ENCODE data around the gene TMTC2.

TMTC2 gene

GRCh38 chr12:82958966-82959365 lies 272.3 kb downstream of the TMTC2 start:
- no peak for DNase-seq (ENCODE audit: low read depth)
- no peak overlapping the region for H3K4me3 ChIP-seq (replicated peaks; ENCODE audit: low read depth, low read length)
- no peak for TF ChIP-seq CTCF (IDR thresholded peaks at IDR 0.05; ENCODE audit: low read length, missing control alignments)

GRCh38 chr12:82959821-82960220 lies 273.1 kb downstream of the TMTC2 start:
- no peak overlapping the region for H3K4me3 ChIP-seq (replicated peaks; ENCODE audit: low read depth, low read length)
- TF ChIP-seq CTCF (IDR thresholded peaks at IDR 0.05; ENCODE audit: low read length, missing control alignments) = no peak
- DNase-seq (ENCODE audit: low read depth) = no peak

GRCh38 chr12:82961835-82962234 lies 275.1 kb downstream of the TMTC2 start:
- TF ChIP-seq CTCF (IDR thresholded peaks at IDR 0.05; ENCODE audit: low read length, missing control alignments) = no peak

GRCh38 chr12:82963956-82964355 lies 277.2 kb downstream of the TMTC2 start:
- H3K4me3 ChIP-seq (replicated peaks; ENCODE audit: low read depth, low read length) = no peak overlapping the region
- no peak for DNase-seq (ENCODE audit: low read depth)
- no peak for TF ChIP-seq CTCF (IDR thresholded peaks at IDR 0.05; ENCODE audit: low read length, missing control alignments)

More at GRCh38 chr12:82961835-82962234, 275.1 kb downstream of the TMTC2 start:
- no peak overlapping the region for H3K4me3 ChIP-seq (replicated peaks; ENCODE audit: low read depth, low read length)
- no peak for DNase-seq (ENCODE audit: low read depth)

- no peak overlapping the region for H3K4me3 ChIP-seq (replicated peaks; ENCODE audit: low read depth, low read length)
- DNase-seq (ENCODE audit: low read depth) = peak; percentile 5
- no peak for TF ChIP-seq CTCF (IDR thresholded peaks at IDR 0.05; ENCODE audit: low read length, missing control alignments)
Measured at GRCh38 chr12:82964446-82964845, 277.7 kb downstream of the TMTC2 start.

- peak; percentile 73 for DNase-seq (ENCODE audit: low read depth)
- no peak overlapping the region for H3K4me3 ChIP-seq (replicated peaks; ENCODE audit: low read depth, low read length)
- TF ChIP-seq CTCF (IDR thresholded peaks at IDR 0.05; ENCODE audit: low read length, missing control alignments) = no peak
Measured at GRCh38 chr12:82966001-82966559, 279.4 kb downstream of the TMTC2 start.

- TF ChIP-seq CTCF (IDR thresholded peaks at IDR 0.05; ENCODE audit: low read length, missing control alignments) = no peak
- peak; percentile 34 for DNase-seq (ENCODE audit: low read depth)
- no peak overlapping the region for H3K4me3 ChIP-seq (replicated peaks; ENCODE audit: low read depth, low read length)
Measured at GRCh38 chr12:82968631-82969367, 282.1 kb downstream of the TMTC2 start.

Measured in fibroblast of pulmonary artery (primary cell).